Effector CD4-positive, alpha-beta T cell (primary cell): ENCODE results near the gene ASTN1. TPM values are rescaled to one million over a fixed set of nuclear protein-coding genes. Genes with fewer than 3 reads are reported as not detected.

Experiments
- DNase-seq: peaks from one replicate; pipeline ENCODE4 v3.0.0-alpha.2; 2020
- total RNA-seq: gene quantifications from one replicate; lab custom pipeline; 2026; lab: John Stamatoyannopoulos, UW

The ASTN1 gene
- not detected for total RNA-seq

DNA sequence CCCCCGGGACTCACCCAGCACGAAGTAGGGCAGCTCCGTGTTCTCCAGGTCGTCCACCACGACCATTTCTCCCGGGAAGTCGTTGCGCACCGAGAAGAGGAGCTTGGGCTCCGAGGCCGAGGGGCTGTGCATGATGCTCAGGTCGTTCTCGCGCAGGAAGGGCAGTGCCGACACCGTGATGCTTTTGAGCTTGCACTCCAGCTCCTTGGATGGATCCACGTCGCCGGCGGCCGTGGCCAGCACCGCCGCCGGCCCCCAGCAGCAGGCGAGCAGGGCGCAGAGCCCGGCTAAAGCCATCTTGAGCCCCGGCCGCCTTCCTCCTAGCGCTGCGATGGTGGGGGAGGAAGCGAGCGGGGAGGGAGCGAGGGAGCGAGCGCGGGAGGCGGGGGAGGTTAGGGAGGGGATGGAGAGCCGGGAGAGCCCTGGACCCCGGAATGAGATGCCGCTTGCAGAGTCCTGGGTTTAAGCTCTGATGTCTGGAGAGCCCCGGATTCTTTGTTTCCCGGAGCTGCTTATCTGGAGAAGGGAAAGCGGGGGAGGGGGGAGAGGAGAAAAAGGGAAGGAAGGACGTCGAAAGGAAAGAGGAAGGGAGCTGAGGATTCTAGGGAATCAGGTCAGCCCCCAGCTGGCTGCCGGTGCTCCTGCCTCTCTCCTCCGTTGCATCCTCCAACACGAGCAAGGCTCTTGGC lies at the start of gene ASTN1:
TSS of gene ASTN1 (minus strand) at position 333 of the 689 bp plus-strand sequence. CDS start at position 297, 36 bp downstream.
- DNase-seq = no peak

DNA sequence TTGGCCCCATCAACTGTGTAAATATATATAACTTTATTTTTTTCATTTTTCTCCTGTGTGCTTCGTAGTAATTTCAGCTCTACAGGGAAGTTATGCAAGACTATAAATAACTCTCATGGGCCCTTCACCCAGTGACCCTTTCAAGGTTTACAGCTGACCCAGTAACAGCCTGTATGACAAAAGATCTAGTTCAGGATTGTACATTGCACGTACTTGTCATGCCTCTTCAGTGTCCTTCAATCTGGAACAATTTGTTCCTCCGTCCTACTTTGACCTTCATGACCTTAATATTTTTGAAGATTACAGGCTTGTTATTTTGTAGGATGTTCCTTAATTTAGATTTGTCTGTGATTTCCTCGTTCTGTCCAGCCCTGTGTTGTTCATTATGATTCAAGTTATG lies 46.7 kb upstream of the ASTN1 start:
- no peak for DNase-seq

DNA sequence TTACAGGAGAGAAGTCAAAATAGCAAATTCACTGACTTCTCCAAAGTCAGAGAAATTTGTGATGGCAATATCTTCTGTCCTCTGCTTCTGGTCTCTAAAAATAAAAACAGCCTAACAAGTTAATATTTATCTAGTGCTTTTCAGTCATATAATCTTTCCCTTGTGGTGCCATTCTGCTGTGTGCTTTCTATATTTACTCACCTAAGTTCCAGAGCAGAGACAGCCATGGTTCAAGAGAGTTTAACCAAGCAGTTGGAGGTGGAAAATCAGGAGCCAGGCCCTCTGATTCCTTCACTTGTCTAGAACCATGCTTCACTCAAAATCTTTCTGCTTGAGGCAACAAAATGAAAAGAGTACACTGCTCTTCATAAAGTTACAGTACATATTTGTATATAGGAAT lies 45.6 kb upstream of the ASTN1 start:
- DNase-seq = no peak

DNA sequence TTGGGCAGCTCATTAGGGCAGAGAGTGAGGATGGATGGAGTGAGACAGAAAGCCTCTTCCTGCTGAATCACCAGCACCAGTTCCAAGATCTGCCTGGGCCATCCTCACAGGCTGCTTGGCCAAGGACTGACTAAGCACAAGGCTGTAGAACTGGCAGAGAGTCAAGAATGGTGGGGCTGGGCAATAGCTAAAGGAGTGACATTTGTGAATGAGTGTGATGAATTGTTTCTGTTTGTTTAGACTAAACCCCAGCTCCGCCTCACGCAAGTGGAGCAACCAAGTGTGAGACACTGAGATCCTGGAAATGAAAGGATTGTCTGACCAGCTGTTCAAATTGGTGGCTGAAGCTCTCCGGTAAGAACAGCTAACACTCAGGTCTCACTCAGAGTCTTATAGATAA lies 44.8 kb upstream of the ASTN1 start:
- no peak for DNase-seq

DNA sequence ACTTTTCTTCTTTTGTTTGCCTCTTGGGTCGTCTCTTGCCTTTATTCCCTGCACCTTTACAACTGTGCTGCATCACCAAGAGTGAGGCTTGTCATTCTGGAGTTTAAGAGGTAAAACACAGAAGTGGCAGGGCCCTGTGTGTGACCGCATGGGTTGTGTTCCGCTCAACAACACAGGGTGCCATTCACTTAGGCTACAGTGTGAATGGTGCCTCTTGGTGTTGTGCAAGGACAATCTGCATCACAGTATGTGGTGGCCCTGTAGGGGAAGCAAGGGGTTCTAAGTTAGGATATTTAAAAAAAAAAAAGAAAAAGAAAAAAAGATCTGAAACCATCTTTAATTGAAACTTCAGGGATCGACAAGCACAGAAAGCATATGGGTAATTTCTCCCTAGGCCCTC lies 44.4 kb upstream of the ASTN1 start:
- DNase-seq = no peak

DNA sequence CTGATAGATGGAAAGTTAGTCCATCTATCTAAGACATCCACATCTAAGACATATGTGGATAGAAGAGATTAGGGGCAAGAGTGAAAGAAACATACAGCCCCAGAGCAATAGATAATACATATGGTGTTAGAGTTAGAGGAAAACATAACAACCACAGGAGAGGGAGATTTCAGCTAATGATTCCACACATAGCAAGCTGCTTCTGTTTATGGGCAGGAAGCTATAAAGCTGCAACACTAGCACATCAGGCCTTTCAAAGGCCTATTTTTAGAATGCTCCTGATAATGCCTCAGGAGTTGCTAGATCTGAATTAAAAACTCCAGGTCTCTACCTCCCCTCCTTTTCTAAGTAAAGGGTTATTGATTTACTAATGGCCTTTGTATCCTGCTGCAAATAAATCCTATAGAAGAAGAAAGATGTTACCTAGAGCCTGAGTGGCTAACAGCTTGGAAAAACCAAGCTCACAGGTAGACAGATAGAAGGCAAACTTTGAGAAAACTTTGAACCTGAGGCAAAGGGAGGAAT lies 42.4 kb upstream of the ASTN1 start:
- DNase-seq = no peak

DNA sequence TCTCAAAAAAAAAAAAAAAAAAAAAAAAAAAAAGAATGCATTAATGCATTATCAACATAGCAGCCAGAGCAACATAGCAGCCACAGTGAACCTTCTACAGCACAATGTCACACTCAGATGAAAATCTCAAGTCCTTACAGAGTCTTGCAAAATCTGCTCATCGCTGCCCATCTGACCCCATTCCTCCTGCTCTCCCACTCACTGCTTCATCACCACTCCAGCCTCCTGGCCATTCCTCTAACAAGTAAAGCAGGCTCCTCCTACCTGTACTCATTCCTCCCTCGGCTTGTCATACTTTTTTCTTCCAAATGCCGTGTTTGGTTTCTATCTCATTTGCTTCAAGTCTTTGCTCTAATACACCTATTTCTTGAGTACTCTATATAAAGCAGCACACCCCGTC lies 35.8 kb upstream of the ASTN1 start:
- DNase-seq = no peak

DNA sequence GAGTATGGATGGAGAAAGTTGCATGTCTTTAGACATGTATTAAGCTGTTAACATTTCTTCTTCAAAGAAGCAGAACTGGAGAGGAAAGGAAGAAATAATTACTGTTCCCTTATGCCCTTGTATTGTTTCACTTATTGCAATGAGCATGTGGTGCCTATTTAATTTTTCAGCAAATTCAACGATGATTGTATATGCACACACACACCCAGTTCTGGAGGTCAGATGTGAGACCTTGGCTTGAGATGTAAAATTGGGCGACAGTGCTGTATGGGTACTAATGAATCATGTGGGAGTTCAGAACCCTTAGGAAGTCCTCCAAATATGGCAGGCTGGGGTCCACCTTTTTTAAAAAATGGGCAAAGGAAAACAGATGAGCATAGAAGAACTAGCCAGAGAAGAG lies 33.7 kb upstream of the ASTN1 start:
- DNase-seq = no peak

DNA sequence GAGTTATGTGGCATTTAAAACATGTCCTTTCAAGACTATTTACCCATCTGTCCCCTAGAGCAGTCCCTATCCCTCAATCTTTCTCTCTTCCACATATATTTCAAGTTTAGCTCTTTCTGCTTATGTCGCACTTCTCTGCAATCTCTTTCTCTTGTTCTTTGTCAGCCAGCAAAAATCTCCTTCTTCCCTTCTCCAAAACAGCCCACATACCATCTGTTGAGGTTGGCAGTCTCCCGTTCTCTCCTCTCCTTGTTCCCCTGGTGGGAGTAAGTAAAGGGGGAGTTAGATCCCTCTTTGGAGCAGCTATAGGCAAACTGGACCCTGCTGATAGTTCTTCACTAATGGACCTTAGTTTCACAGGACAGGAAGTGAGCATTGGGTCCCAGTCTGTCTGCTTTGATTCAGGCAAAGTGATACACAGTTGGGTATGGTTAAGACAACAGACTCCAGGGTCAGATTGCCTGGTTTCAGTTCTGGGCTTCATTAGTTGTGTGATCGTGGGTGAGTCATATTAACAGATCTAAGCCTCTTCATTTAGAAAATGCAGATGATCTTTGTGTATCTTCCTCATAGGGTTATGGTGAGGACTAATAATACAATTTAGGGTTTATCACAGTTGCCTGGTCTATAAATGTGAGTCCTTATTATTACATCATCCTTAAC lies 25.9 kb upstream of the ASTN1 start:
- DNase-seq = no peak

DNA sequence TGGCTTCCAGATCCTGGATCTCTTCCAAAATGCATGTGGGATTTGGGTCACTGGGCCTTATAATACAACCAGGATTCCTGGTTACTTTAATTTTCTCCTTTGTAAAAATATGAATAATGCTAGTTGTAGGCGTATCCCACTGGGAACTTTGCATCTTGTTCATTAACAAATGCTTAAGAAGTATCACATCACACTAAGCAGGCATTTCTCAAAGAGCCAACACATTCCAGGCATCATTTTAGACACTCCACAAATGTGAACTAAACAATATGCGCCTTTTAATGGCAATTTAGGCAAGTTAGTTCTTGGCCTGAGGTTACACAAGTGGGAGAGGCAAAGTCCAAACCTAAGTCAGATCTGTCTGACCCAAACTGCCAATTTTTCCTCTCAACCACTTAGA lies 22.1 kb upstream of the ASTN1 start:
- DNase-seq = no peak

DNA sequence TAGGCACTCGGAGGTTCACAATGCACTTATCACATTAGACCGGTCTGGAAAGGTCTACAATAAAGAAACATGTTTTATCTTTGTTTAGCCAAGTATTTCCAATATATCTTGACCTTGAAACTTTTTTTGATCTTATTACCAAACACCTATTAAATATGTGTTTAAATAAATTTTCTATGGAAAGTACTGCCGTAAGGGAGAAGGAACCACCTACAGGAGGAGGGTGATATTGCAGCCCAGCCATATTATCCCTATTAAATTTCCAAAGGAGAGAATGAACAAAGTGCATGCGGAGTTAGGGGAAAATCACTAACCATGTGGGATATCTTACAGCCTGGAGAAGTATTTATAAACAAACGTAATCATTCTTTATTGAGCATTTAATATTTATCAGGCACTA lies 20.7 kb upstream of the ASTN1 start:
- DNase-seq = no peak

DNA sequence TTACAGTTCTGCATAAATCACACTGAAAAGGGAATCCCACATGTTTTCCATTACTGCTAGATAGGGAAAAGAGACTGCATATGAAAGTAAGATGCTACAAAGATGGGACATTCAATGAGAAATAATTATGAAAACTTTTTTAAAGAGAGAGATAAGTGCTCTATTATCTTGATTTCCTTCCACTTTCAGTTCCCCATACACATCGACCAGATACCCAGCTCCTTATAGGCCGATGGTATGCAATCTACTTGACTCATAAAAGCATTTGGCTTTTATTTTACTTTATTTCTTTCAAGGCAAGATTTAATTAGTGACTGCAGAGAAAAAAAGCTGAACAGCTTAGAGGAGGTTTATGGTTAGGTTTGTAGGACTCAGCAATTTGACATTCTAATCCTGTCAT lies 19.3 kb upstream of the ASTN1 start:
- no peak for DNase-seq

DNA sequence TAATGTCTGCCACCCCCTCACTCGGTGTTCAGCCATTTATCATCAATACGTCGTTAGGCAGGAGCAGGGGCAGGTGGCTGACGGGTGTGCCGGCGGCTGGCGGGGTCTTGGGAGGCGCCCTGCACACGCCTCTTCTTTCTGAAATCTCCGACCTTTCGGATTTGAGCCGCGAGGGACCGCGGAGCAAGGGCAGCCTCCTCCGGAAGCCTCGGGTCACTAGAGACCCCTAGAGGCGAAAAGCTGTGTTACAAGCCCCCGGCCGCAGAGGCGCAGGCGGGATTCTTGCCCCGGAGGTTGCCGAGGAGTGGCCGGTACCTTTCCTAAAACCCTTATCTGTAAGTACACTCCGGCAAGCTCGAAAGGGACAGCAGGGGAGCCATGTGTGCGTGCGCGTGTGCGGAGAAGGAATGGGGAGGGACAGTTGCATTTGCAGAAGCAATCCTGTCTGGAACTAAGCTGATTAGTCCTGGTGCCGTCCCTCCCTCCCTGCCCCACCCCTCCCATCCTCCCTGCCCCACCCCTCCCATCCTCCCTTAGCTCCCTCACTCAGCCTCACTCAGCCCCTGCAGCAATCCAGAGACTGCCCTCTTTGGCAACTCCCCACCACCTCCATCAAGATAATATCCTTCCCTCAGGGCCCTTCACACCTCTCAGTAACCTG lies 17.2 kb upstream of the ASTN1 start:
- no peak for DNase-seq

DNA sequence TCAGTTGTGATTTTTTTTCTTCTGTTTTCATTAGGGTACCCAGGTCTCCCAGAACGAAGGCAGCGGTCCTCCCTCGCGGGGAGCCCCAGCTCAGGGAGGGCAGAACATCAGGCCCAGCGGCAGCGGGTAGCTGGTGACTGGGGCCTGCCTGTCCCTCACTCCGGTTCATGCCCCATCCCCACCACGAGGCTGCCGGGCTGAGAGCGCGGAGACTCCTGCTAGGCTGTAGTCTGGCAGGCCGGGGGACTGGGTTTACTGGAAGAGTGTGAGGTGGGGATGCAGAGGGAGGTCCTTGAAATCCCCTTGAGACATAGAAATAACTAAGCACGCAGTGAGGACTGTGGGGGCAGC lies 16.7 kb upstream of the ASTN1 start:
- no peak for DNase-seq

DNA sequence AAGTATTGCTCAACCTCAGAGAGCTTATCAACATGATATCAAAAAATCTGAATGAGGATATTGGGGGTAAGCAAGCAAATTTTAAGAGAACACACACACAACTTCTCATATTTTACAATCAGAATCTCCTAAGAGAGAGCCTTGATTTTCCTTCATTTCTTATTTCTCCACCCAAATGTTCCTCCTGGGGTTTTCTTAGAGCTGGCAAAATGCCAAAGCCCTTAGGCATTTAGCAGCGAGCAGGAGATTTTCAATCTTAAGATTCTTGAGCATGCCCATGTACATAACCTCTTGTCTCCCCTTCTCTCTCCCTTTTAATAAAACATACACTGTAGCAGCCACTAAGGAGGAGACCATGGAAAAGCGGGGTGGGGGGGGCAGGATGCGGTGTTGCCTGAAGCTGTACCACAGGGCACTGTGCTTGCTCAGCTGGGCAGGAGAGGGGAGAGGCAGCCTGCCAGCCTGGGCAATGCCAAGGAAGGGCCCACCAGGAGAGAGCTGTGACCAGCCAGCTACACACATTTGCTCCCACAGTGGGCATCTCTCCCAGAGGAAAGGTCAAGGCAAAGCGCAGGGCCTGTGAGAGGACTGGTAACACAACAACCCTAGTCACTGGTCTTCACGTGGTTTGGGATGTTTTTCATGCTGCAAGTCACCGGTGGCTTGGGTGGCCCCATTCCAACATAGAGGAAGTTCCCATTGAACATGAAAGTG lies 10.6 kb upstream of the ASTN1 start:
- no peak for DNase-seq

DNA sequence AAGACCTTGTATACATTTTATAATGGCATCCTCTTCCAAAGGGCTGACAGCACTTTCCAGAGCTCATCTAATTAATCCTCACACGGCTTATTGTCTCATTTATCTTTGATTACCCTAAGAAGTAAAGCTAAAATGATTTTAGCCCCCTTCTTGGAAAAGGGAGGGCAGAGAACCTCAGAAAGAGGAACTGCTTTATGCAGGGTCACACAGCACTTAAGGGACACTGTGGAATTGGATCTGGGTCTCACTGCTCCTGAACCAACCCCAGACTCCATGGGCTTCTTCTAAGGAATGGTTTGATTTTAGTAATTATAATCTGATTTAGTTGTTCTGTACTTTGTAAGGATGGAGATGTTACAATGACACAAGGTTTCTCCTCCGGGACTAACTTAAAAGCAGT lies 9.5 kb upstream of the ASTN1 start:
- DNase-seq = no peak

DNA sequence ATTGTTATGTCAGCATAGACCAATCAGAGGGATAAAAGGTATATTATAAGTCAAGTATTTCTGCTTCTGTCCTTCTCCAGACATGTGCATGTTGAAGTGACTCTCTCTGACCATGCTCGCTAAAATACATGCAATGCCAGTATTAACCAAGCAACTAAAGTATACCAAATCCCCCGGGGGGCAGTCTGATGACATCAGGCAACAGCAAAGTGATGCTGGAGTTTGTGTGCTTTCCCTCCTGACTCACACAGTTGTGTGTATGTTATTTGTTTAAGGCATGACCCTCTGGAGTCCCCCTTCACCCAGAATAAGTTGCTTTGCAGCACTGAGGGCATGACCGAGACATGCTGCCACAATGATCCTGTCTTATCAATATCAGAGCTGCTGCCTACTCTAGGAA lies 8.4 kb upstream of the ASTN1 start:
- DNase-seq = no peak

DNA sequence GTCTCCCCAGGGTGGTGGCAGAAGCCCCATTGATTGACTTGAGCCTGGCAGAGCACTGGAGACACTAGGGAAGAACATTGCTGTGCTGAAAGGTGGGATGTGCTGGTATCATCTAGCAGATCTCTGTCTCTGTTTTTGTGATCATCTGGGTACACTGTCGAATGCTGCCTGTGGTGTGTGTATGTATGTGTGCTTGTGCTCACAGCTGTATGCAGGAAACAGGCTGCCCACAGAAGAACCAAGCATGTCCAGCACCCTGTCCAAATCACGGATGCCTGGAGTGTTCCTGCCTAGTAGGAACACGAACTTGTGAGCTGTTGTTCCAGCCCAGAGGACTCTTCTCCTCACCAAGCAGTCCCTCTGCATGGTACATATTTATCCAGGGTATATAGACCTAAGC lies 7.8 kb upstream of the ASTN1 start:
- no peak for DNase-seq

DNA sequence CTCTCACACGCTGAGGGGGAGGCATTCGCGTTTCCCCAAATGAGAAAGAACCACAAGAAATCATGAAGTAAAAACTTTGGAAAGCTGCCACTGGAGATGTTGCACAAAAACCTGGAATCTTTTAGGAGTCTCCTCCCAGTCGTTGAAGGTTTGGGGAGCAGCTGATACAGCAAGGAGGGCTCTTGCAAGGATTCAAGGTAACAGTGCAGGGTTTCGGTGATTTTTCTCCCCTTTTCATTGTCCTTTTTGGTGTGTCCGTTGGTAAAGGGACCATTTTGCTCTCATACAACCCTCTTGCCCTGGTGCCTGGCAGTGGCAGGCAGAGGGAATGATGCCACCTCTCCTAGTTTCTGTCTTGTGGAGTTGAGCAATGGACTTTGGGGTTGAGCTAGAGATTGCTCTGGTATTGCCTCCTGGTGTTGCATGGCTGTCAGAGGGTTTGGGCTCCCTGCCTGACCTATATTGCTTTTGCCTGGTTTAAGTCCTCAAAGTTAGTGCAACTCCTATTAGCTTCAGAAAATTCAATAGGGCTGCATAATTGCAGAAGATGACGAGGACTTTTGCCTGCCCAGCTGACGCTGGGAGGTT lies 7.1 kb upstream of the ASTN1 start:
- no peak for DNase-seq

DNA sequence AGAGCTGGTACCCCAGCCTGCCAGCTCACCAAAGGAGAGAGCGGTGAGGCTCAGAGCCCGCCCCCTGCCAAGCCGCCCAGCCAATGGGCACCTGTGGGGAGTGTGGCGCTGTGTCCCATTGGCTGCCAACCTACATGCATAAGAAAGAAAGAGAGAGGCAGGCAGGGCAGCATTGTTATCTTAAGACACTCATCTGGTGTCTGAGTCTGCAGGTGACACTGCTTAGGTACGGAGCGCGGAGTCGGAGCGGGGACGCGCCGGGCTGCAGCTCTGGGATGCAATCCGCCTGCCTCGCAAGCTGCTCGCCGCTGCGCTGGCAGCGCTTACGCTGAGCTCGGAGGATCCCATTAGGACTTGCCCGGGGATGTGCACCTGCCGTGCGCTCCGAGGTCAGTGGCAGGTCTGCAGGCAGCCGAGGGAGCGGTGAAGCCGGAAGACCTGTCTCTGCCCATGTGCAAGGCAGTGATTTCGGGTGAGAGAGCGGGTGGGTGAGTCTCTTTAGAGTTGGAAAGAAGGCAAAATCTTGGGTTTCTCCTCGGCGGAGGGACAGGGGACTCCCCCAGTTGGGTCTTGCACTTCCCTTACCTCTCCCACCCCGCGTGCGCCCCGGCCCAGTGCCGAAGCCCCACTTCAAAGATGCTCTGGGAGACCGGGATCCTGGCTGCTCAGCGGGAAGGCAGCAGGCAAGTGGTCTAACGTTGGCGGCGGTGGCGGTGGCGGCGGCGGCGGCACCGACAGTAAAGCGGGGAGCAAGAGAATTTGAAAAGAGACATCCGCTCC lies 6.4 kb upstream of the ASTN1 start, which contains the start of gene BRINP2:
TSS of gene BRINP2 (plus strand) at position 203 of the 780 bp plus-strand sequence. CDS start 58,919 bp downstream, outside the sequence.
- DNase-seq = no peak

DNA sequence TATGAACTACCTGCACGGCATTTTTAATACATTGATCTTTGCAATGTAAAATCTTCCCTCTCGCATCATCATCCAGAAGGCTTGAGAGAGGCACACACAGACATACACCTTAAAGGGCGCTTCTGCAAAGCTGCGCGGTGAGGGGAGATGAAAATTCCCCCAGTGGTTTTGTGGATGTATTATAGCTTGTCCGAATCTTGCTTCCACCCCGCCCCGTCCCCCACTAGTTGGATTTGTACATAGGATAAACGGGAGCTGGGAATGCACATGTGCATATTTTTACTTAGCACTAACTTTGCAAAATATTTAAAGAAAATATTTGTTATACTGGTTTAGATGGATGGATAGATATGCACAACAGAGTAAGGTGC lies 542 bp upstream of the ASTN1 start:
- DNase-seq = no peak

DNA sequence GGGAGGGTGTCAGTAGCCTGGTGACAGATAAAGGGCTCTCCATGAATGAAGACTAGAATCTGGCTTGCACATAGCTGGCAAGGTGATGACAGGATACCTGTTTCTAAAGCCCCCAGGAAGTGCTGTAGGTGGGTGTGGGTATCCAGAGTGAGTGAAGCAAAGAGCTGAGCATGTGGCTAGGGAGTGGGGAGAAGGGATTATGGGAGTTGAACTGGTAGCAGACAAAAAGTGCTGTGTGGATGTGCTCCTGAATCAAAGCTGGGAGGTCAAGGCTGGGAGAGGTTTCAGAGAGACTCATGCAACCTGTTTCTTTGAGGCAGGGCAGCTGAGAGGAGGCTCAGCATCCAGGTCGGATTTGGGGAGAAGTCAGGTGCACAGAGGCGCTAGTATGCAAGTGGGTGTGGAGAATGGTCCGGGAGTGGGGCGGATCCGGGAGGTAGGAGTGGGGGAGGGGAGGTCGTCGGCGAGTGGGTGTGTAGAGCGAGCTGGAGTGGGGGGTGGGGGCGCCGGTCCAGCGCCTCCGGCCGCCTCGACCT lies 600 bp downstream of the ASTN1 start:
- DNase-seq = no peak
